Spinal cord (tissue), 10 donors: ENCODE measurements around the gene MID2. TPM values are rescaled to one million over a fixed set of nuclear protein-coding genes. Genes with fewer than 3 reads are reported as not detected.

Experiments
- DNase-seq, 6 donors: peaks; one replicate each; pipeline versions ENCODE4 v3.0.0 to v3.0.0-alpha.2; 2013 to 2015; ENCODE audit warnings: low spot score in 6 of 6, low read depth in 4 of 6
- H3K27ac ChIP-seq: one replicate; pipeline ENCODE4 v1.5.1; 2013; ENCODE audit warnings: low read depth, low read length, control low read depth
- H3K27me3 ChIP-seq: one replicate; pipeline ENCODE4 v1.6.1; 2013; ENCODE audit warnings: low read length; ENCODE audit not compliant: control insufficient read depth, insufficient read depth
- H3K36me3 ChIP-seq: one replicate; pipeline ENCODE4 v1.6.1; 2013; ENCODE audit warnings: low read length; ENCODE audit not compliant: control insufficient read depth, insufficient read depth
- H3K4me1 ChIP-seq: one replicate; pipeline ENCODE4 v1.6.1; 2013; ENCODE audit warnings: low read length; ENCODE audit not compliant: control insufficient read depth, insufficient read depth
- H3K4me3 ChIP-seq: one replicate; pipeline ENCODE4 v1.5.1; 2013; ENCODE audit warnings: low read depth, low read length, control low read depth
- H3K9me3 ChIP-seq: one replicate; pipeline ENCODE4 v1.6.1; 2013; ENCODE audit warnings: low read length; ENCODE audit not compliant: control insufficient read depth, insufficient read depth
- WGBS: methylation state at CpG from one replicate; pipeline ENCODE4 v1.1.5; 2013; ENCODE audit warnings: missing lambda C conversion rate; ENCODE audit not compliant: insufficient coverage; 5-methylcytosine and 5-hydroxymethylcytosine counted together
- polyA plus RNA-seq, 2 donors: library from polyadenylated mRNA; unstranded; fragments of 120-200 nt; gene quantifications; one replicate each; pipeline ENCODE4 v1.2.1, GENCODE V29; 2013; ENCODE audit not compliant: insufficient read length in 2 of 2
- total RNA-seq, 2 donors: library from RNA; depleted of rRNA in 1 of 2; stranded (reverse); fragments of 120-200 nt in 1 of 2; fragments of >200 nt in 1 of 2; gene quantifications; one replicate each; pipeline versions ENCODE4 v1.2.3 to v1.2.4, GENCODE V29; 2013 to 2014
- donor health status: healthy.

MID2 gene
- total and polyA plus RNA-seq, 4 donors = 8.4 to 25.0 (median 13.9) TPM

GRCh38 chrX:107823042-107823441 lies 2.6 kb upstream of the MID2 start:
- Histone ChIP-seq H3K27ac (no peak overlapping the region), H3K4me3 (no peak overlapping the region), H3K27me3 (peaks cover 5% of the 10 kb centered on the region), H3K9me3 (peaks cover 12% of the 10 kb centered on the region), H3K4me1 (no peaks in the 10 kb centered on the region), H3K36me3 (no peaks in the 10 kb centered on the region)
- WGBS = no CpG with 5 or more reads among the region's 2 CpGs
- DNase-seq = no peak

- Histone ChIP-seq H3K4me1 (no peaks in the 10 kb centered on the region), H3K27me3 (peaks cover 5% of the 10 kb centered on the region), H3K27ac (no peak overlapping the region), H3K9me3 (peaks cover 9% of the 10 kb centered on the region), H3K36me3 (no peaks in the 10 kb centered on the region), H3K4me3 (no peak overlapping the region)
- no CpG with 5 or more reads among the region's 1 CpG for WGBS
- DNase-seq = no peak
These were observed 2.2 kb upstream of the MID2 start for GRCh38 chrX:107823456-107823855.

GRCh38 chrX:107826238-107827029 lies 768 bp downstream of the MID2 start:
- WGBS = 21% methylated on average over 100 of the region's 100 CpGs
- DNase-seq = peak in 3 of 6 donors; percentile 14 to 58 (median 51)

GRCh38 chrX:107827030-107827831 lies 1.6 kb downstream of the MID2 start:
- H3K27ac ChIP-seq = peak overlapping the region; percentile 42
- 34% methylated on average over 6 of the region's 13 CpGs for WGBS
- peaks cover 5% of the 10 kb centered on the region for H3K27me3 ChIP-seq

More at GRCh38 chrX:107826238-107827029, 768 bp downstream of the MID2 start:
- Histone ChIP-seq H3K27me3 (peaks cover 5% of the 10 kb centered on the region), H3K4me1 (no peaks in the 10 kb centered on the region), H3K36me3 (no peaks in the 10 kb centered on the region), H3K4me3 (peak overlapping the region; percentile 32), H3K27ac (peak overlapping the region; percentile 63), H3K9me3 (no peaks in the 10 kb centered on the region)

GRCh38 chrX:107827852-107828251 lies 2.2 kb downstream of the MID2 start:
- Histone ChIP-seq H3K4me3 (no peak overlapping the region), H3K36me3 (no peaks in the 10 kb centered on the region), H3K27ac (no peak overlapping the region), H3K27me3 (peaks cover 6% of the 10 kb centered on the region), H3K4me1 (no peaks in the 10 kb centered on the region), H3K9me3 (no peaks in the 10 kb centered on the region)
- WGBS = 48% methylated on average over 4 of the region's 4 CpGs
- DNase-seq = no peak

More at GRCh38 chrX:107827030-107827831, 1.6 kb downstream of the MID2 start:
- H3K4me1 ChIP-seq = no peaks in the 10 kb centered on the region
- H3K4me3 ChIP-seq = peak overlapping the region; percentile 20
- no peaks in the 10 kb centered on the region for H3K9me3 ChIP-seq
- DNase-seq = peak in 3 of 6 donors; percentile 8 to 54 (median 13)
- H3K36me3 ChIP-seq = no peaks in the 10 kb centered on the region

- no peaks in the 10 kb centered on the region for H3K4me1 ChIP-seq
- no CpG with 5 or more reads among the region's 1 CpG for WGBS
- no peak overlapping the region for H3K4me3 ChIP-seq
- H3K9me3 ChIP-seq = no peaks in the 10 kb centered on the region
- H3K27ac ChIP-seq = no peak overlapping the region
- no peak for DNase-seq
- H3K36me3 ChIP-seq = no peaks in the 10 kb centered on the region
- H3K27me3 ChIP-seq = peaks cover 7% of the 10 kb centered on the region
These were observed 4.2 kb downstream of the MID2 start for GRCh38 chrX:107829878-107830277.

- Histone ChIP-seq H3K4me3 (no peak overlapping the region), H3K27me3 (peaks cover 3% of the 10 kb centered on the region), H3K9me3 (no peaks in the 10 kb centered on the region), H3K4me1 (no peaks in the 10 kb centered on the region), H3K36me3 (no peaks in the 10 kb centered on the region), H3K27ac (no peak overlapping the region)
- peak in 2 of 6 donors; percentile 4 to 14 for DNase-seq
- WGBS = 55% methylated on average over 3 of the region's 7 CpGs
These were observed 5.5 kb downstream of the MID2 start for GRCh38 chrX:107831071-107831730.

- no peak for DNase-seq
- Histone ChIP-seq H3K27ac (no peak overlapping the region), H3K9me3 (no peaks in the 10 kb centered on the region), H3K27me3 (peaks cover 3% of the 10 kb centered on the region), H3K4me3 (no peak overlapping the region), H3K36me3 (no peaks in the 10 kb centered on the region), H3K4me1 (no peaks in the 10 kb centered on the region)
- no CpG with 5 or more reads among the region's 3 CpGs for WGBS
These were observed 8.9 kb downstream of the MID2 start for GRCh38 chrX:107834275-107835201.

GRCh38 chrX:107836958-107837357 lies 11.3 kb downstream of the MID2 start:
- no peaks in the 10 kb centered on the region for H3K4me1 ChIP-seq
- no peaks in the 10 kb centered on the region for H3K36me3 ChIP-seq
- H3K27me3 ChIP-seq = peaks cover 3% of the 10 kb centered on the region
- no peaks in the 10 kb centered on the region for H3K9me3 ChIP-seq
- H3K4me3 ChIP-seq = no peak overlapping the region
- WGBS = 83% methylated on average over 1 of the region's 2 CpGs
- DNase-seq = no peak
- H3K27ac ChIP-seq = no peak overlapping the region
